Stimulated activated CD4-positive, alpha-beta T cell treated with anti-CD3 and anti-CD28 coated beads, TNF-alpha, amount 100 ng/mL, for 4 hours (primary cell): Measurements from ENCODE around the gene RASL10B.

ENCODE experiments used
- DNase-seq, 3 experiments: peaks; one replicate each; pipeline ENCODE4 v3.0.0-alpha.2; 2020; ENCODE audit warnings: low read depth in 3 of 3

Gene RASL10B

DNA sequence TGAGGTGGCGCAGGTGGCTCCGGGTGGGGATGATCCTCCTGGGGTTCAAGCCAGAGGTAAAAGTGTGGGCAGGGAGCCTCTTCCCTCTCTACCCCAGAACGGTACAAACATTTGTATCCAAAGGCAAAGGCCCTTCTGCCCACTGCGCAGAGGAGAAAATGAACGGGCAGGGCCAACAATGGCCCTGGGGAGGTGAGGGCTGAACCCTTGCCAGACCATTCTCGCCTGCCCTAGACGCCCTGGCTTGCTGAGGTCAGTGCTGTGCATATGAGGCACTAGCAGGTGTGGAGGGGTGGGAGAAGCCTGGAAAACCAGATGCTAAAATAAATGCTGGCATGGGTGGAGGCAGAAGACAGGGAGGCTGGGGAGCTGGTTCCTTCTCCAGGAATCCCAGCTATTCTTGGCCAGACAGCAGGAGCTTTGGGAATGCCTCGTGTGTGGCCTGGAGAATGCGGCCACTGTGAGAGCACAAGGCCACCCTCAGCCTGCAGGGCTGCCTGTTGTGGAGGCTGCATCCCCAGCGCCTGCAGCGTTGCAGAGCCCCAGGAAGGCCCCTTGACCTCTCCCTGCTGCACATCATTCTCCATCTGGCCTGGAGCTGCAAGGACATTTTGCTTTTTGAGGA is 33.8 kb downstream of the RASL10B start:
- DNase-seq = no peak

DNA sequence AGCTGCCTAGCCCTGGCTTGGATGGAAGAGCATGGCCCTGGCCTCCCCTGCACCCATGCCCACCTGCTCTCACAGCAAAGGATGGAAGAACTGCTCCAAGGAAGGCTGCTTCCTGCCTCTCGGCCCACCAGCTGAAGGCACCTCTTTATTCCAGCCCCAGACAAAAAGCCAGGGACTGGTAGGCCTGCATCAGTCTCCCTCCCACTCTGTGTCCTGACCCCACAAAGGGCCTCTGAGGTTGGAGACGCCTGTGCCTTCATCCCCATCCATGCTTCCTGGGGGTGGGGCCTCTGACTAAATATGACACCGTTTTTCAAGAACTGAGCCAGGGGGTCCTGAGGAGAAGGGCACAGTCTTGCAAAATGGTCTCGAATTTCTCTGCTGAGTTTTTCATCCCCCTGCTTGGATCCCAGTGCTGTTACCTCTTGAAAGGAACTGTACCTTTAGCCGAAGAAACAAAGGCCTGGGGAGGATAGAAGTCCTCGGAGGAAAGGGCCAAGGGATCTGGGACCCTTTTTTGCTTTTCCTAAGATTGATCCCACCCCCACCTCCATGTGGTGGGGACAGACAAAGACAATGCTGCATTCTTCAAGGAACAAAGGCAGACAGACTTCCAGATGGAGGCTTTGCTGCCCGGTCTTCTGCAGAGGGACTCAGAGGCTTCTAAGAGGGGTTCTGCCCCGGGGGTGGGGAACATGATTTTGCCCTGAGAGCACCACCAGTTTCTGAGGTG is 34.5 kb downstream of the RASL10B start:
- DNase-seq = no peak

DNA sequence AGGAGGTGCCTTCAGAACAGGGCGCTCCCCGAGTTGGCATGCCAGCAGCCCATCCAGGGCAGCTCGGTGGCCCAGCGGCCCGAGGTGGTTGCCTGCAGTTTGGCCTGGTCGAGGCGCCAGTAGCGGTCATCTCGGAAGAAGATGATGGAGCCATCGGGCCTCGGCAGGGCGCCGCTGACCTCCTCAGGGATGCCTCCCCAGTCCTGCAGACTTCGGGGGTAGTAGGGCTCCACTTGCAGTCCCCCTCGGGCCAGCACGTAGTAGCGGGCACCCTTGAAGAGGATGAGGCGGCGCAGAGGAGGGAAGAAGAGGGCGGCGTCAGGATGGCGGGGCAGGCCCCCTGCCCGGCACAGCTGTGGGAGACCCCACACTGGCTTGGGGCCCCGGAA is 35.0 kb downstream of the RASL10B start:
- no peak for DNase-seq

DNA sequence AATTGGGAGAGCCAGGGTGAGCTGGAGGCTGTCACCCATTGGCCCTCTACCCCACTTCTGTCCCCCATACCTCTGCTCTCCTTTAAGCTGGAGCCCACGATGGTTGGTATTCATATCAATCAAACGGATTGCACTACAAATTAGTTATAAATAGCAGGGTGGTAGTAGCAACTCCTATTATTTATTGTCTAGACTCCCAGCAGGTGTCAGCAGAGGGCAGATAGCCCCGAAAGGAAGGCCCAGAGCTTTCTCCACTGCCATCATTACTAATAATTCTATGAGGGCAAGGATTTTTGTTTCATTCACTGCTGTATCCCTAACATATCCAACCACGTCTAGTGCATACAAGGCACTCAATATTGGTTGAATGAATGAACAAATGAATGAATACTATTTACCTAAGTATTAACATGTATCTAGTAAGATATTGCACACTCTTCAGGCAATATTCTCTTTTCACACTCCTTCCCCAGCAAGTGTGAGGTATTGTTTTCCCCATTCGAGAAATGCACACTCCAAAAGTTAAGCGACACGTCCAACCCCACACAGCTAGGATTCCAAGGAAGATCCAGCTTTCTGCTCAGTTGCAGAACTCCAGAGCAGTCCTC is 35.6 kb downstream of the RASL10B start:
- DNase-seq = no peak

- no peak for DNase-seq
These were observed 37.4 kb downstream of the RASL10B start for GRCh38 chr17:35768797-35769196.

GRCh38 chr17:35769895-35770486 is 38.6 kb downstream of the RASL10B start:
- DNase-seq = no peak

DNA sequence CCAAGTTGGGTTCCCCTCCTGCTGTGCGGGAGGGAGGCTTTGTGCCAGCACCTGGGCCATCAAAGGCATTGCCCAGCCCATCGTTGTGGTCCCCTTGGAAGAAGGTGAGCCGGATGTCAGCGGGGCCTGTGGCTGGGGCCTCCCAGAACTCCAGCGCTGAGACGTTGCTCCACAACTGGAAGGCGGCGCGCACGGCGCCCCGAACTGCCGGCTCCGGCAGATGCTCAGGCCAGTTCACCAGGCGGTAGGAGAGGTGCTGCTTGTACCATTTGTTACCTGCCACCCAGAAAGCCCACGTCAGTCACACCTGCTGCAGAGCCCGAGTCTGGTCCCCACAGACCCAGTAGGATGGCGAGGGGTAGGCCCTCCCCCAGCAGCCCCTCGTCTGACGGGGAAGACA is 41.7 kb downstream of the RASL10B start:
- DNase-seq = no peak

DNA sequence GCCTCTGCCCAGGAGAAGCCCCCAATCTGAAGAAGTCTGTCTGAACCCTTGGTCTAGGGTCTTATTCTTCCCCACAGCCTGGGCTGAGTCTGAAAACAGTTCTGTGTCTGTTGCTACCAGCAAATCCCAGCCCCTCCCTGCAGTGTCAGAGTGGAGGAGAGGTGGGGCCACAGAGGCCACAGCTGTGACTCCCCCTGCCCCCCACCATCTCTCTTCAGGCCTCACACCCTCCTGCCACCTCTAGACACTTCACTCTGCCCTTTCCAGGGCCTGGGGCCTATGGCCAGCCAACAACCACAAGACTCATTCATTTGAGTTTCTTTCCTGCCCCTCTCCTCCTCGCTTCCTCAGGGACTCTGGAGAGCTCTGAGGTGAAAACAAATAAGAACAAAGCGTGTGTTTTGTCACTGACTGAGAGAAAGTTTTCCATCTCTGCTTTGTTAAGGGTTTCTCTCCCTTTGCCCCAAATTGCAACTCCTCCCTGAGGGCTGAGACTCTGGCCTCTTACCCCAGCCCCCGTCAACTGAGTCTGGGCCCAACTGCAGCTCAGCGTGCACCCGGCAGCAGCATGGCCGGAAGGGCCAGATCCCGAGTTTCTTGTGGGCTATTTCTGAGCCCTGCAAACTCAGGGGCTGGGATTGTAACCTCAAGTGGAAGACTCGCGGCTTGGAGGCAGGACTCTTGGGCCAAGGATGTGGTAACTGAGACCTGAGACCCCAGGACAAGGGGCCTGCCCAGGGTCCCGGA is 42.4 kb downstream of the RASL10B start:
- DNase-seq = no peak

DNA sequence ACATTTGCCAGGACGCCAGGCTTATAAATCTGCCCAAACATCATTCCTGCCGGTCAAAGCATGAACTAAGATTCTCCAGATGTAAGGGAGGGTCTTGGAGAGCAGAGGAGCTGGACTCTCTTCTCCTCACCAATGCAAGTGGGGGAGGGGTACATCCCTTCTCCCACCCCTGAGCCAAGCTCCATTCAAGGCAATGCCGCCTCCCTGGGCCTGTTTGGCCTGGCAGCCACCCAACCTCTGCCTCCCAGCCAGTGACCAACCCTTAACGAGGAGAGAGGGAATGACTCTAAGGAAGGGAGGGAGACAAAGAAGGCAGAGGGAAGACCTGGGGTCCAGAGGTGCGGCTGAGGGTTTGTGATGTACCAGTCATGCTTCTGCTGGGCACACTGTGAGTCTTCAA is 43.1 kb downstream of the RASL10B start:
- DNase-seq = no peak

- no peak for DNase-seq
These were observed 43.6 kb downstream of the RASL10B start for GRCh38 chr17:35775039-35775438.

GRCh38 chr17:35775583-35775982 is 44.1 kb downstream of the RASL10B start:
- no peak for DNase-seq

- no peak for DNase-seq
These were observed 47.3 kb downstream of the RASL10B start for GRCh38 chr17:35778641-35779196.

DNA sequence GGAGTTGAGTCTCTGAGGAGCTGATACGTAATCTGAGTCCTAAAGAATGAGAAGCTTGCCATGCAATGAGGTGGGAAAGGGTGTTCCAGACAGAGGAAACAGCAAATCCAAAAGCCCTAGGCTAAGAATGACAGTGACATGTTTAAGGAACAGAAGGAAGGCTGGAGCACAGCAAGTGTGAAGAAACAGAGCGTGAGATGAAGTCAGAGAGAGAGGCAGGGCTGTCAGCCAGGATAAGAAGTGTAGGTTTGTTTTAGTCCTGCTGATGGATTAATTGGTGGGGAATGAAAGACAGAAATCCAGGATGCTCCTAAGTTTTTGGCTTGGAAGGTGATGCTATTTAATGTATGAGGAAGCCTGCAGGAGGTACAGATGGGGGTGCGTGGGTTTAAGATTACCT is 49.5 kb downstream of the RASL10B start:
- no peak for DNase-seq

- no peak for DNase-seq
These were observed 53.5 kb downstream of the RASL10B start for GRCh38 chr17:35784895-35785294.

DNA sequence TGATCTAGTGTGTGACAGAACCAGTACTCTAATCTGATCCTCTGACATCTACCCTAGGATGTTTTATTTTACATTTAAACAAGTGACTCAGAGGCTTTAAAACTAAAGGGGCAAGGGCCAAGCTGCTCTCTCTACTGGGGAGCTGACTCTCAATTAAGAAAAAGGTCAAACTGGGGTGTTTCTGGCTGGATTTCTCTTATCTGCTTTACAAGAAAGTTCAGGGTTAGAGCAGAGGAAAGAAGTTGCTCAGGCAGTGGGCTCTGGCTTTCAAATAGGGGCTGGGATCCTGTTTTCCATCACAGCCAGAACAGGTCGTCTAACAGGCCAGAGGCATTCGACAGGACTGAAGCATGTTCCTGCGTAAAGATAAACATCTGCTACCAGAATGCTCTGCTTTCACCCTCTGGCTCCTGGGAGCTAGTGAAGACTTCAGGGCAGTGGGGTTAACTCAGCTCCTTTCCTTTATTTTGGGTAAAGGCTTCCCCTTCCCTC is 55.5 kb downstream of the RASL10B start:
- no peak for DNase-seq

DNA sequence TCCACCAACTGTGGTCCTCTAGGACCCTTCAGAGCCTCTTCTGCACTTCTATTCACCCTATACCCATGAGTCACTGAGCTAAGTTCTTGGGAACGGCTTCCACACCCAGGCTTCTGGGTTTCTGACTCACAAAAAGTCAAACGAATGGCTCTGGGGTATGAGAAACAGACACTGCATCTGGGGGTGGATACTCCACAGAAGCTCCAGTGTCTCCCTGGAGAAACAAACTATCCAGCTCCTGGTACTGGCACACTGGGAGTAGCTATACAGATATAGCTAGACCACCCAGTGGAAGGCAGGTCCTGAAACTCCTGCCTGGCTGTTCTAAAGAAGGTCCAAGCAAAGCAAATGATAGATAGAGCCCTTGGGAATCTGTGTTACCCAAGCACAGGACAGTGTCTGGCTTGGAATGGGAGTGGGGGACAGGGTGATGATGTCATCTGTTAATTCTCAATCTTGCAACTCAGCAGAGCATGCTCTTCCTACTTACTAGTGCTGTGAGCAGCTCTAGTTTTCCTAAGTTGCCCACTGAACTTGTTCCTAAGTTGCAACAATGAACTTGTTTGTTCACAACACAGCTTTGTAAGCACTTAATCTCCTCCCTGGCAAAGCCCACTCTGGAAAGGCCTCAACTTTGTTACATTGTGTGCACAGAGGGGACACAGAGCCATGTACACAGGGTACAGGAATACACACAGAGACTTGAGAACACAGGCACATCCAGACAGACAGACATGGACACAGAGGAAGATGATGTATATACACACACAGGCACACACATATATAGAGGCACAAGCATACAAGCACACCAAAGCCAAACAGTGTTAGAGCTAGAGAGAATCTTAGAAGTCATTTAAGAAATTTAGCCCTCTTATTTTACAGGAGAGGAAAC is 57.3 kb downstream of the RASL10B start:
- DNase-seq = no peak

DNA sequence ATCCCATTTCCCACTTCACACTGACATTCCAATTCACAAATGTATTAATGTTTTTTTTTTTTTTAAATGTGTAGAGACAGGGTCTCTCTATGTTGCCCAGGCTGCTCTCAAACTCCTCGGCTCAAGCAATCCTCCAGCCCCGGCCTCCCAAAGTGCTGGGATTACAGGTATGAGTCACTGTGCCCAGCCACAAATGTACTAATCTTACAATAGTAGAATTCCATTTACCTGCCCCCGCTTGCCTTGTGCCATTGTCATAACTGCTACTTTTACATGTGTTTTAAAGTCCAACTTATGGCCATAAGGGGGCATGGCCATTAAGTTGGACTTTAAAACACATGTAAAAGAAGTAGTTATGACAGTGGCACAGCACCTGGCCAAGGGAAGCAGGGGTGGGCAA is 59.4 kb downstream of the RASL10B start:
- no peak for DNase-seq

- no peak for DNase-seq
These were observed 60.4 kb downstream of the RASL10B start for GRCh38 chr17:35791681-35792350.
